Hematopoietic multipotent progenitor cell treated with erythropoietin and hydrocortisone succinate and interleukin-3 and kit ligand, for 4 days (in vitro differentiated cells): ENCODE data around the gene YPEL5.
A peak's percentile ranks its signal among the peaks of the same experiment; 100 is the strongest.

Experiments
- DNase-seq: peaks from one replicate; pipeline ENCODE4 v3.0.0-alpha.2; 2015

Gene YPEL5

DNA sequence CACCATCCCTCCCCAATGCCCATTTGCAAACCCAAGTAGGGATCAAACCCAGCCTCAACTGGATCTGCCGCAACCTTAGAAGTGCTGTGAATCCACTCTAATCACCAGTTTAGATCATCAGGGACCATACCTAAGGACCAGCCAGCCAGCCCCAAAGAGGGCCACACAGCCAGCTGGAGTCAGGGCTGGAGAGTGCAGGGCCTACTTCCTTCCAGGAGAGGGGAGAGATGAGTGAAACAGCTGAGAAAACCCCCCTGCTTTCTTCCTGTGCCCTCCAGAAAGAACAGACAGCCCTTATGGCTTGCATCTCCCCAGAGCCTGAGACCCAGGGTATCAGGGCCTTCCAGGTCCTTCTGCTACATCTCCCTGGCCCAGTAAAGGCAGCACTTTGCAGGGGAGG is 25.8 kb downstream of the YPEL5 start:
- DNase-seq: no peak

GRCh38 chr2:30177440-30177839 is 30.6 kb downstream of the YPEL5 start:
- no peak for DNase-seq

GRCh38 chr2:30177956-30178355 is 31.1 kb downstream of the YPEL5 start:
- peak; percentile 46 for DNase-seq

DNA sequence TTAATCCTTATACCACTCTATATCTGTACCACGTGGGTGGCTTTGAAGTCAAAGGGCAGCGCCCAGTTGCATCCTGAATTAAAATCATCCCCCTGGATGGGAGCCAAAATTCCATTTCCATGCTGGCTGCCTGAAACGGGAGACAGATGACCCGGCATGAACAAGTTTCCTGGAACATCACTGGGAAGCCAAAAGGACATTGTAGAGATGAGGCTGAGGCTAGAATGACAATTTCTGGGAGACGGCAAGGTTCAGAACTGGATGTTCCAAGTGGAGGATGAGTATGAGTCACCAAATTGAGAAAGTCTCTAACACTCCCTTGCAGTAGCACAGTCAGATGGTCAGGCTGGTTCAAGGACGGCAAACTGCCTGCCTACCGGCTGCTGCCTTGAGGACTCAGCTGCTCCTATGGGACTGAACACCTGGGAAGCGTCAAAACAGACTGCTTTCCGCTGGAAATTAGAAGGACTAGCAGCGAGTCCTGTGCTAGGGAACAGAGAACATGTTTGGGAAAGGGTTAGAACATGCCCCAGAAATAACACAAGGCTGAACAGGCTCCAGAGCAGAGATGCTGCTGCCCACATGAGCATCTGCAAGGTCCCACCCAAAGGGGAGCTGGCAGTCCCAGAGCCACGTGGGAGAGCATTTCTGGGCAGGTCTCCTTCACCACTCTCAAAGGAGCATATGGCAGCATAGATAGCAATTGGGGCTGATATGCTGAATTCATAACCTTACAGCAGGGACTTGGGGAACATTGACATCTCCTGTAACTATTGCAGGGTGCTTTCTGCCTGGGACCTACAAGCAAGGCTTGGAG is 32.0 kb downstream of the YPEL5 start:
- DNase-seq: peak; percentile 85

DNA sequence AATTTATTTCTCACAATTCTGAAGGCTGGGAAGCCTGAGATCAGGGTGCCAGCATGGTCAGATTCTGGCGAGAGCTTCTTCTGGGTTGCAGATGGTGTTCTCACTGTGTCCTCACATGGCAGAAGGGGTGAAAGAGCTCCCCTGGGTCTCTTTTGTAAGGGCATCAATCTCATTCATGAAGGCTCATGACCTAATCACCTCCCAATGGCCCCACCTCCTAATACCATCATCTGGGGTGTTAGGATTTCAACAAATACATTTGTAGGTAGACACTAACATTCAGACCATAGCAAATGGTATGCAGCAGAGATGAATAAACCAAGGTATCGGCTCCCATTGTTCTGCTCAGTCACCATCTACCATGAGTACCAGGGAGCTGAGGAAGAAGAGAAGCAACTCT is 32.7 kb downstream of the YPEL5 start:
- no peak for DNase-seq

DNA sequence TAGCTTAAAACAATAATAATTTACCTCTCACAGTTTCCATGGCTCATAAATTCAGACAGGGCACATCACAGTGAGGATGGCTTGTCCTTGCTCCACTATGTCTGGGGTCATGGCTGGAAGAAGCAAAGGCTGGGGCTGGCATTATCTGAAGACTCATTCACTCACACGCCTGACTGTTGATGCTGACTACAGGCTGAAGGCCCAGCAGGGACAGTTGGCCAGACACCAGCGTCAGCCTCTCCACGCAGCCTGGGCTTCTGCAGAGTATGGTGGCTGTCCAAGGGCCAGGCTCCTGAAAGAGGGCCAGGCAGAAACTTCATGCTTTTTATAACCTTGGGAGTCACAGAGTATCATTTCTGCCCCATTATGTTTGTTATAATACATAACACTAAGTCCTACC is 33.4 kb downstream of the YPEL5 start:
- DNase-seq: no peak

DNA sequence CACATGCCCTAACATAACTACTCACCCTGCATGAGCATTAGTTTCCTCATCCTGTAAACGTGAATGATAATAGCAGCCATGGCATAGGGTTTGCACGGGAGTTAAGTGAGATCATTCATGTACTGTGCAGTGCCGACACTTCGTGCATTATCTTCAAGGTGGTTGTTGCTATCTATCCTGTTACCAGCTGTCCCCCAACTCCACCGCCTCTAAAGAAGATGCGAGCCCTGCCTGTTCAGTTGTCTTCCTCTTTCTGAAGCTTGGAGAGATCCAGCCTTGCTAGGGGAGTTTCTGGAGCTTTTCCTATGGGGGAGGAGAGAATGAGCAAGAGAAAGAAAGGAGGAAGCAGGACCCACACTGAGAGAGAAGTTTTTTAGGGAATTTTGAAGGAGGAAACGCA is 34.4 kb downstream of the YPEL5 start:
- DNase-seq: peak; percentile 28

DNA sequence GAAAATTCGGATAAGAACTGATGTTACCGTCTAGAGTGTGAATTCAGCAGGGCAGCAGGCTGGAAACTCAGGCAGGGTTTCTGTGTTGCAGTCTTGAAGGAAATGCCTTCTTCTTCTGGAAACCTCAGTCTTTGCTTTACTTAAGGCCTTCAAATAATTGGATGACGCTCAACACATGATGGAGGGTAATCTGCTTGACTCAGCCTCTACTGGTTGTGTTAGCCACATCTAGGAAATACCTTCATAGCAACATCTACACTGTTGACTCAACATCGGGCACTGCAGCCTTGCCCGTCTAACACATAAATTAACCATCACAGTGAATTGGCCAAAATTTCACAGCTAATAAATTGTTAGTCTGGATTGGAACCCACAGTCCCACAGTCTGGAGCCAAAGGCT is 37.2 kb downstream of the YPEL5 start:
- no peak for DNase-seq

- peak; percentile 30 for DNase-seq
Observed at GRCh38 chr2:30185178-30185577, 38.4 kb downstream of the YPEL5 start.

DNA sequence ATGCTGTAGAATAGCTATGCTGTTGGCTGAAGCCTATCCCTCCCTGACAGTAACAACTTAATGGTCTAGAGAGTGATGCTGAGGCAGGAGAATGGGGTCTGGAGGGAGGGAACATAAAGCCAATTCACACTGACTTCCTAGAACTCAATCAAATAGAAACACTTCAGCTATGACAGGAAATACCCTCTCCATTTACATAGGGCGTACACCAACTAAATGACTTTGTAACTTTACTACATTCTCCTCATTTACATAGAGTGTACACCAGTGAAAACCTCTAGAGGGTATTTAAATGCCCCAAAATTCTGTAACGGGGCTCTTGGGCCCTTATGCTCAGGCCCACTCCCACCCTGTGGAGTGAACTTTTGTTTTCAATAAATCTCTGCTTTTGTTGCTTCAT is 41.5 kb downstream of the YPEL5 start:
- no peak for DNase-seq

GRCh38 chr2:30190637-30191036 is 43.8 kb downstream of the YPEL5 start:
- no peak for DNase-seq

- DNase-seq: no peak
Observed at GRCh38 chr2:30191107-30191506, 44.3 kb downstream of the YPEL5 start.

GRCh38 chr2:30191819-30192271 is 45.0 kb downstream of the YPEL5 start:
- DNase-seq: peak; percentile 94

- DNase-seq: no peak
Observed at GRCh38 chr2:30192314-30192713, 45.5 kb downstream of the YPEL5 start.

- no peak for DNase-seq
Observed at GRCh38 chr2:30193104-30193681, 46.4 kb downstream of the YPEL5 start.

- no peak for DNase-seq
Observed at GRCh38 chr2:30194421-30194820, 47.6 kb downstream of the YPEL5 start.

GRCh38 chr2:30195016-30195415 is 48.2 kb downstream of the YPEL5 start:
- DNase-seq: peak; percentile 73

- peak; percentile 32 for DNase-seq
Observed at GRCh38 chr2:30197570-30198192, 50.9 kb downstream of the YPEL5 start.

GRCh38 chr2:30201990-30202389 is 55.2 kb downstream of the YPEL5 start:
- peak; percentile 50 for DNase-seq

DNA sequence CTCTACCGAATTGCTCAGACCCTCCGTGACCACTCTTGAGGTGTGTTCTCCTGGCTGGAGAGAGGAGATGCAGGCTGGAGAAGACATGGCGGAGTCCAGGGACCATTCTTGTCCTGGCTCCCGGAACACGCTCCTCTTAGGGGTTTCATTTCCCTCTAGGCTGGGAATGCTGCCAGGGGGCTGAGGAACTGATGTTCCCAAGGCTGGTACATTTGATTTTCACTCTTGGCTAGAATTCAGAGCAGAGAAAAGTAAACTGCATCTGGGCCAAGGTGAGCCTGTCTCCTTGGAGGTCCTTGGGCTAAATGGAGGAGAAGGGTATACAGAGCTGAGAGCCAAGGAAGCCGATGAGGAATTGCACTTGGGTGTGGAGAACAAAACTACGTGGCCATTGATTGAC is 56.3 kb downstream of the YPEL5 start:
- no peak for DNase-seq

DNA sequence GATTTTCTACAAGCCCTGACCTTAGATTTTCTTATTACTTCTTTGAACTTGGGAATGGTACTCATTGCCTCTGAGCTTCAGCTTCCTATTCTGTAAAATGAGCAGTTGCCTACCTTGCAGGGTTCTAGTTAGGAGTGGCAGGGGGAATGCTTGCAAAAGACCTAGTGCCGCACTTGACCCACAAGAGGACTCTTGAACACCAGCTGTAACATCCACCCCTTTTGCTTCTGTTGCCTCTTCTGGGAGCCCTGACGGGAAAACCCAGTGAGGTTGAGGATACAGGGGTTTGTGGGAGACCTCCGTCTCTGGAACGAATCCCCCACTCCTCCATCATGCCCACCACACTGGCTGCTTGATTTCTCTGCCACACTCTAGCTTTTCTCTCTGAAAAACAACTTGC is 57.5 kb downstream of the YPEL5 start:
- no peak for DNase-seq

- DNase-seq: no peak
Observed at GRCh38 chr2:30205456-30205855, 58.6 kb downstream of the YPEL5 start.

DNA sequence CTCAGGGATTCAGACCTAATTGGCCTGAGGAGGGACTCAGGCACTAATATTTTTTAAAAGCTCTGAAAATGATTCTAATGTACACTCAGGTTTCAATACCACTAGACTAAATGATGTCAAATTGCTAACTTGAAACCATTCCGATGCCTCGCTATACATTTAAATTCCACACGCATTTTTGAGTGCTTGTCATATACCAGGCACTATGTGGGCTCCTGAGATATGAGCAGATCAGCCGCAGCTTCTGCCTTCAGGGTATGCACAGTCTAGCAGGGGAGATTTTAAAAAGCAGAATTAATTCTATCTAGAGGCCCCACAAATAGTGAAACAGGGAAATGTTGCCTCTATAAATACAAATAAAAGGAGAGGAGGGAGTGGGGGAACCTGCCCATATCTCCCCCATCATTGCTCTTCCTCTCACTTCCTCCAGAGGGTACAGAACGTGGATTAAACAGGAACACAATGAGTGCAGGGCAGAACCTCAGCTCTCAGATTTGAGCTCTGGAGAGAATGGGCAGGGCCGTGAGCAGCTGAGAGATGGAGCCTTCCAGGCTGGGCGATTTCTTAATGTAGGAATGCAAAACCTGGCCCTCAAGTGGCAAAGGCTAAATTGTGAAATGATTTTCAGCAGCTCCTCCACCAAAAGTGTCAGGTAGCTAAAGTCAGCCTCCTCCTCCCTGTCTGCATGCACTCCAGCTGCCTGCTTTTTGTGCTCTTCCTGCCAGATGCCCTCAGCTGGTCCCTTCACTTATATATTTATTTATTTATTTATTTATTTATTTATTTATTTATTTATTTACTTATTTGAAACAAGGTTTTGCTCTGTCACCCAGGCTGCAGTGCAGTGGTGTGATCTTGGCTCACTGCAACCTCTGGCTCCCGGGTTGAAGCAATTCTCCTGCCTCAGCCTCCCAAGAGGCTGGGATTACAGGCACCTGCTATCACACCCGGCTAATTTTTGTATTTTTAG is 59.9 kb downstream of the YPEL5 start:
- peak; percentile 27 for DNase-seq
